IMR-90 (cell line): Measurements from ENCODE around the gene ZNF646. TPM values are rescaled to one million over a fixed set of nuclear protein-coding genes. Genes with fewer than 3 reads are reported as not detected.

ENCODE experiments used
- ATAC-seq: fragments of 200-7000 bp; cut with Tn5 transposase; 2 replicates; pipeline ENCODE4 v1.9.1; 2020; ENCODE audit warnings: low read depth, mild to moderate bottlenecking, moderate library complexity
- BruUV-seq: library from RNA; stranded (reverse); fragments of 400-500 nt; replicated peaks from 2 replicates; lab custom pipeline; 2021; lab: Mats Ljungman, UMichigan
- CTCF ChIA-PET: fragments of 300-600 bp; formaldehyde crosslinking; extraction: SDS; loops from one replicate; lab custom pipeline; 2021; ENCODE audit warnings: antibody characterized with exemption; lab: Yijun Ruan, JAX
- POLR2A ChIA-PET: fragments of 300-600 bp; sonication (Branson Sonifier 250); formaldehyde crosslinking; loops from one replicate; lab custom pipeline; 2022; ENCODE audit warnings: antibody characterized with exemption; ENCODE audit not compliant: unreplicated experiment; lab: Charles Lee
- DNase-seq: peaks from one replicate; pipeline ENCODE4 v3.0.0; 2013
- H2AFZ ChIP-seq: replicated peaks from 2 replicates; pipeline ENCODE3; 2013; ENCODE audit warnings: low read length, mild to moderate bottlenecking; ENCODE audit not compliant: poor library complexity
- H2AK5ac ChIP-seq: 2 replicates; pipeline ENCODE4 v1.6.1; 2013; ENCODE audit warnings: low read depth, low read length, inconsistent platforms
- H2AK9ac ChIP-seq: replicated peaks from 2 replicates; pipeline ENCODE3; 2013; ENCODE audit warnings: mild to moderate bottlenecking, low read depth, low read length, moderate library complexity; ENCODE audit not compliant: poor library complexity
- H2BK120ac ChIP-seq: 2 replicates; pipeline ENCODE4 v1.6.1; 2013; ENCODE audit warnings: low read depth, low read length, inconsistent platforms
- H2BK15ac ChIP-seq: 3 replicates; pipeline ENCODE4 v1.6.1; 2013; ENCODE audit warnings: low read depth, low read length, inconsistent platforms
- H2BK20ac ChIP-seq: 2 replicates; pipeline ENCODE4 v1.6.1; 2013; ENCODE audit warnings: low read depth, mild to moderate bottlenecking, inconsistent platforms, low read length, moderate library complexity
- H2BK5ac ChIP-seq: 2 replicates; pipeline ENCODE4 v1.6.1; 2013; ENCODE audit warnings: mild to moderate bottlenecking, low read depth, low read length, inconsistent platforms; ENCODE audit not compliant: poor library complexity, severe bottlenecking
- H3K14ac ChIP-seq: replicated peaks from 2 replicates; pipeline ENCODE4 v1.6.1; 2013; ENCODE audit warnings: low read depth, low read length, inconsistent platforms
- H3K18ac ChIP-seq: 2 replicates; pipeline ENCODE4 v1.6.1; 2013; ENCODE audit warnings: low read depth, low read length, control low read depth
- H3K23ac ChIP-seq: 2 replicates; pipeline ENCODE4 v1.6.1; 2013; ENCODE audit warnings: low read depth, low read length, inconsistent platforms
- H3K27ac ChIP-seq: 2 replicates; pipeline ENCODE4 v1.5.1; 2013; ENCODE audit warnings: mild to moderate bottlenecking, control low read depth, low read length; ENCODE audit not compliant: insufficient read depth
- H3K27me3 ChIP-seq: 2 replicates; pipeline ENCODE4 v1.6.1; 2013; ENCODE audit warnings: low read length; ENCODE audit not compliant: control insufficient read depth, insufficient read depth
- H3K36me3 ChIP-seq: 2 replicates; pipeline ENCODE4 v1.6.1; 2013; ENCODE audit warnings: low read length, mixed read lengths; ENCODE audit not compliant: control insufficient read depth, insufficient read depth
- H3K4ac ChIP-seq: 2 replicates; pipeline ENCODE4 v1.6.1; 2013; ENCODE audit warnings: low read depth, low read length, inconsistent platforms
- H3K4me1 ChIP-seq: 2 replicates; pipeline ENCODE4 v1.6.1; 2013; ENCODE audit warnings: low read length, mixed read lengths; ENCODE audit not compliant: control insufficient read depth, insufficient read depth
- H3K4me2 ChIP-seq: 2 replicates; pipeline ENCODE4 v1.6.1; 2013; ENCODE audit warnings: low read depth, mild to moderate bottlenecking, control low read depth, low read length, moderate library complexity
- H3K4me3 ChIP-seq: 2 replicates; pipeline ENCODE4 v1.5.1; 2013; ENCODE audit warnings: low read depth, mild to moderate bottlenecking, control low read depth, low read length, moderate library complexity; ENCODE audit not compliant: insufficient read depth
- H3K56ac ChIP-seq: 2 replicates; pipeline ENCODE4 v1.6.1; 2013; ENCODE audit warnings: low read length, inconsistent platforms; ENCODE audit not compliant: insufficient read depth; ENCODE audit errors: extremely low read depth
- H3K79me1 ChIP-seq, 2 experiments: 2 replicates each; pipeline ENCODE4 v1.6.1; 2013; ENCODE audit warnings: low read length in 2 of 2, inconsistent platforms in 1 of 2, low read depth in 1 of 2
- H3K9ac ChIP-seq: 2 replicates; pipeline ENCODE4 v1.6.1; 2013; ENCODE audit warnings: low read depth, low read length, control low read depth
- H3K9me1 ChIP-seq: 2 replicates; pipeline ENCODE4 v1.6.1; 2013; ENCODE audit warnings: low read length, inconsistent platforms; ENCODE audit not compliant: insufficient read depth
- H3K9me3 ChIP-seq: 2 replicates; pipeline ENCODE4 v1.6.1; 2013; ENCODE audit warnings: low read length; ENCODE audit not compliant: control insufficient read depth, insufficient read depth
- H4K20me1 ChIP-seq: 2 replicates; pipeline ENCODE4 v1.6.1; 2013; ENCODE audit warnings: low read length, inconsistent platforms; ENCODE audit not compliant: insufficient read depth
- H4K5ac ChIP-seq: 2 replicates; pipeline ENCODE4 v1.6.1; 2013; ENCODE audit warnings: mild to moderate bottlenecking, low read depth, low read length, control low read depth
- H4K8ac ChIP-seq, 2 experiments: 2 replicates each; pipeline ENCODE4 v1.6.1; 2013; ENCODE audit warnings: low read depth in 2 of 2, low read length in 2 of 2, control low read depth in 1 of 2, inconsistent platforms in 1 of 2
- H4K91ac ChIP-seq: 2 replicates; pipeline ENCODE4 v1.6.1; 2013; ENCODE audit warnings: low read depth, low read length, inconsistent platforms; ENCODE audit not compliant: insufficient read depth
- FOS ChIP-seq: fragments of 150-350 bp; IDR thresholded peaks from 2 replicates; pipeline ENCODE4 v1.6.1; 2016; ENCODE audit warnings: low read depth, low read length
- MXI1 ChIP-seq: IDR thresholded peaks from 2 replicates; pipeline ENCODE4 v1.6.1; 2012; ENCODE audit warnings: low read depth, mild to moderate bottlenecking, low read length, moderate library complexity, borderline replicate concordance
- POLR2A ChIP-seq: IDR thresholded peaks from 2 replicates; pipeline ENCODE4 v1.6.1; 2012; ENCODE audit warnings: mild to moderate bottlenecking, low read depth, low read length
- RCOR1 ChIP-seq: IDR thresholded peaks from 2 replicates; pipeline ENCODE4 v1.6.1; 2012; ENCODE audit warnings: mild to moderate bottlenecking, low read length, improper control_type of control experiment; ENCODE audit not compliant: insufficient replicate concordance
- WGBS, 2 experiments: methylation state at CpG; one replicate each; pipeline versions ENCODE4 v1.1.5 to v1.1.7; 2013; ENCODE audit warnings: missing lambda C conversion rate in 2 of 2; ENCODE audit not compliant: insufficient read length in 1 of 2; ENCODE audit errors: extremely low coverage in 2 of 2; 5-methylcytosine and 5-hydroxymethylcytosine counted together
- dilution Hi-C: fragments of 300-500 bp; cut with HindIII; formaldehyde crosslinking; loops from one replicate; pipeline ENCODE4 v1.14.3; 2018; ENCODE audit warnings: low sequenced_read_pairs; ENCODE audit not compliant: unreplicated experiment
- in situ Hi-C: fragments of 300-500 bp; cut with MboI; formaldehyde crosslinking; loops from 3 replicates; pipeline ENCODE4 v1.14.3; 2019; ENCODE audit warnings: low sequenced_read_pairs, inconsistent platforms, mixed read lengths
- intact Hi-C: fragments of 100-400 bp; cut with micrococcal nuclease; formaldehyde crosslinking; loops from 2 replicates; pipeline ENCODE4 v1.10.0; 2022
- polyA plus RNA-seq, 3 experiments: library from polyadenylated mRNA; depleted of rRNA; stranded (reverse); fragments of >200 nt; gene quantifications; 2 replicates each; pipeline ENCODE4 v1.2.3, GENCODE V29; 2012; ENCODE audit warnings: low replicate concordance in 1 of 3
- total RNA-seq: library from RNA; depleted of rRNA; stranded (reverse); fragments of >200 nt; gene quantifications from 2 replicates; pipeline ENCODE4 v1.2.3, GENCODE V29; 2012

Gene ZNF646
- total and polyA plus RNA-seq, 2 of the 4 experiments (the other 2 are of a cell fraction): 4.9 to 6.8 TPM

DNA sequence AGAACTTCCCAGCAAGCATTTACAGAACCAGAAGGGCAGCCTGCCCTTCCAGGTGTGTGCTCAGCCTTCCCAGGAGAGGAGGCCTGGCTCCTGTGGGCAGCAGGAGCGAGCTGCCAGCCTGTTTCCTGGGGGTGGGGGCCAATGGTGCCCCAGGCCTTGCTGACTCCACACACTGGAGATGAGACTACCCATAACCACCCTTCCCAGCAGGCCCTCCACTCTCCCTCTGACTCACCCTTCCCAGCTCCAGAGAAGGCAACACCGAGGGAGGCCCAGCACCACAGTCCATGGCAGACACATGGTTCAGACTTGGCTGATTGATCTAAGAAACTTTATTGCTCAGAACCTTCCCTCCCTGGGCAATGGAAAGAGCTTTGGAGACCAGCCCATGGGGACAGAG, 16.3 kb downstream of the ZNF646 start:
- Histone ChIP-seq H3K9ac (no peak overlapping the region), H2AK9ac (peak overlapping the region; percentile 1), H3K14ac (no peak overlapping the region), H4K5ac (no peak overlapping the region), H2AK5ac (no peak overlapping the region), H3K56ac (no peak overlapping the region), H3K79me1 (peaks cover 34 to 62% of the 10 kb centered on the region in 2 experiments), H3K4me2 (no peak overlapping the region), H3K4me1 (peaks cover 3% of the 10 kb centered on the region), H2BK120ac (no peak overlapping the region), H4K91ac (no peak overlapping the region), H3K36me3 (peaks cover 31% of the 10 kb centered on the region), H2BK15ac (no peak overlapping the region), H4K8ac (peak overlapping the region in 1 of 2 experiments; percentile 11; a peak in 1 of 4 replicates), H2BK5ac (no peak overlapping the region), H3K18ac (no peak overlapping the region), H3K9me1 (peaks cover 13% of the 10 kb centered on the region), H4K20me1 (peaks cover 17% of the 10 kb centered on the region), H3K4ac (no peak overlapping the region), H2BK20ac (no peak overlapping the region), H3K27ac (no peak overlapping the region), H3K9me3 (no peaks in the 10 kb centered on the region), H3K23ac (no peak overlapping the region), H3K4me3 (no peak overlapping the region), H2AFZ (peak overlapping the region; percentile 13), H3K27me3 (no peaks in the 10 kb centered on the region)
- dilution Hi-C loops: no loop called here
- CTCF ChIA-PET: no interaction called here
- WGBS, 2 experiments: 100% methylated on average over 1 of the region's 2 CpGs; no CpG with 5 or more reads in 1 of the 2 experiments
- no peak; the same call in 1 of the 2 replicates for ATAC-seq
- intact Hi-C loops: loop anchor here (5.0 kb wide), 1 partner anchor 58 kb away; the partner anchor contains the start of gene STX4
- peak; percentile 65 for DNase-seq
- in situ Hi-C loops: no loop called here
- TF ChIP-seq POLR2A: no peak
- no peak for TF ChIP-seq RCOR1
- TF ChIP-seq FOS: no peak
- peak; percentile 47; the same call in 1 of the 2 replicates for TF ChIP-seq MXI1
- BruUV-seq: no TSS peak
- POLR2A ChIA-PET: no interaction called here
